ENCODE data around the gene HNRNPC.

HNRNPC gene

GRCh38 chr14:21163871-21164291 is 105.4 kb downstream of the HNRNPC start:
- no peak overlapping the region for H3K4me3 ChIP-seq (ENCODE audit: low read depth, low read length)
- no peak for DNase-seq (ENCODE audit: low read depth)

GRCh38 chr14:21162081-21162480 is 107.2 kb downstream of the HNRNPC start:
- H3K4me3 ChIP-seq (ENCODE audit: low read depth, low read length), result no peak overlapping the region
- DNase-seq (ENCODE audit: low read depth), result no peak

GRCh38 chr14:21160061-21160610 is 109.1 kb downstream of the HNRNPC start:
- no peak overlapping the region for H3K4me3 ChIP-seq (ENCODE audit: low read depth, low read length)
- no peak for DNase-seq (ENCODE audit: low read depth)
